HG02852 (cell line): ENCODE results near the gene NTRK3.

Experiments used
- ATAC-seq: cut with Tn5 transposase; IDR thresholded peaks from one replicate; pipeline ENCODE4 v1.9.1; 2021; ENCODE audit warnings: mild to moderate bottlenecking, moderate library complexity; ENCODE audit not compliant: unreplicated experiment

NTRK3 gene

GRCh38 chr15:87906444-87906843, 350.1 kb downstream of the NTRK3 start:
- no peak for ATAC-seq

- no peak for ATAC-seq
These were observed 353.6 kb downstream of the NTRK3 start for GRCh38 chr15:87902772-87903426.

GRCh38 chr15:87901926-87902690, 354.4 kb downstream of the NTRK3 start:
- no peak for ATAC-seq

- ATAC-seq = no peak
These were observed 355.5 kb downstream of the NTRK3 start for GRCh38 chr15:87901008-87901407.

- no peak for ATAC-seq
These were observed 359.6 kb downstream of the NTRK3 start for GRCh38 chr15:87896936-87897335.

- no peak for ATAC-seq
These were observed 369.4 kb downstream of the NTRK3 start for GRCh38 chr15:87887177-87887576.

GRCh38 chr15:87881026-87881425, 375.5 kb downstream of the NTRK3 start:
- no peak for ATAC-seq

GRCh38 chr15:87877822-87878542, 378.6 kb downstream of the NTRK3 start:
- no peak for ATAC-seq

GRCh38 chr15:87877114-87877810, 379.3 kb downstream of the NTRK3 start:
- no peak for ATAC-seq

- ATAC-seq = no peak
These were observed 381.4 kb downstream of the NTRK3 start for GRCh38 chr15:87874896-87875711.

GRCh38 chr15:87873516-87873915, 383.0 kb downstream of the NTRK3 start:
- no peak for ATAC-seq

GRCh38 chr15:87871731-87872320, 384.7 kb downstream of the NTRK3 start:
- no peak for ATAC-seq

- no peak for ATAC-seq
These were observed 385.3 kb downstream of the NTRK3 start for GRCh38 chr15:87871258-87871681.

- ATAC-seq = no peak
These were observed 389.6 kb downstream of the NTRK3 start for GRCh38 chr15:87866961-87867360.

GRCh38 chr15:87863152-87863551, 393.4 kb downstream of the NTRK3 start:
- no peak for ATAC-seq

- ATAC-seq = no peak
These were observed 395.8 kb downstream of the NTRK3 start for GRCh38 chr15:87860743-87861142.

- ATAC-seq = no peak
These were observed 397.9 kb downstream of the NTRK3 start for GRCh38 chr15:87858651-87859050.

- ATAC-seq = no peak
These were observed 405.0 kb downstream of the NTRK3 start for GRCh38 chr15:87851497-87851896.

GRCh38 chr15:87850916-87851315, 405.6 kb downstream of the NTRK3 start:
- ATAC-seq = no peak

GRCh38 chr15:87849181-87849580, 407.4 kb downstream of the NTRK3 start:
- ATAC-seq = no peak
